GM12892 (cell line): ENCODE results near the gene AVPR1A.

Source experiments
- POLR2A ChIP-seq: IDR thresholded peaks from 2 replicates; pipeline ENCODE4 v1.6.1; 2011; ENCODE audit warnings: low read depth, low read length, control low read depth
- POLR2AphosphoS5 ChIP-seq: IDR thresholded peaks from 2 replicates; pipeline ENCODE4 v1.6.1; 2011; ENCODE audit warnings: low read depth, low read length, control low read depth

GRCh38 chr12:63150713-63151622 is at the start of gene AVPR1A:
- TF ChIP-seq POLR2A (no peak), POLR2AphosphoS5 (no peak)
